ENCODE data around the gene ALG14. TPM values are rescaled to one million over a fixed set of nuclear protein-coding genes. Genes with fewer than 3 reads are reported as not detected.

Gene ALG14
- total and polyA plus RNA-seq, 10 of the 15 experiments (the other 5 are each of a cell fraction or from before 2014, with no cell fraction given): 2.6 to 19.2 (median 7.5) TPM

GRCh38 chr1:94998748-94999147 is 74.0 kb downstream of the ALG14 start:
- Histone ChIP-seq H3K36me3 (ENCODE audit: control insufficient read depth in 2 of 2, insufficient read depth in 2 of 2, low read length in 1 of 2) (no peaks in the 10 kb centered on the region), H3K27ac (ENCODE audit: control insufficient read depth, insufficient read depth) (no peak overlapping the region), H3K4me1 (ENCODE audit: control insufficient read depth, insufficient read depth, low read length) (no peaks in the 10 kb centered on the region), H3K4me2 (ENCODE audit: control insufficient read depth, insufficient read depth) (no peak overlapping the region), H2AFZ (ENCODE audit: control insufficient read depth, low read depth, low read length) (no peak overlapping the region), H3K79me2 (ENCODE audit: control insufficient read depth, insufficient read depth, low read length) (no peaks in the 10 kb centered on the region), H3K9ac (ENCODE audit: control insufficient read depth, insufficient read depth, low read length) (no peak overlapping the region), H4K20me1 (ENCODE audit: control insufficient read depth, insufficient read depth) (no peaks in the 10 kb centered on the region), H3K4me3 (no peak overlapping the region), H3K9me3 (replicated peaks; ENCODE audit: control insufficient read depth, insufficient read depth, low read length) (no peaks in the 10 kb centered on the region), H3K27me3 (replicated peaks in 1 of 2; ENCODE audit: control insufficient read depth in 2 of 2, insufficient read depth in 2 of 2, low read length in 1 of 2) (no peaks in the 10 kb centered on the region)
- ChIA-PET CTCF (interaction anchor here (1.1 kb wide), 1 partner anchor 11 kb away, joined by 3 read pairs; no protein-coding TSS in a partner anchor), RAD21 (ENCODE audit: unreplicated experiment) (no interaction called here), SMC1A (ENCODE audit: uncharacterized antibody, unreplicated experiment) (no interaction called here), POLR2A (interaction anchor here (0.7 kb wide), 1 partner anchor 27 kb away, joined by 5 read pairs; no protein-coding TSS in a partner anchor)
- BruUV-seq (replicated peaks): no TSS peak
- FAIRE-seq (no peak), DNase-seq (ENCODE audit: low read depth, low spot score) (no peak), ATAC-seq (no peak)
- in situ Hi-C loops (cut with MboI): no loop called here
- intact Hi-C loops (cut with micrococcal nuclease; ENCODE audit: unreplicated experiment): no loop called here
- TF ChIP-seq DPF2 (IDR thresholded peaks at IDR 0.05) (no peak), MLLT1 (IDR thresholded peaks at IDR 0.05) (no peak), TARDBP (IDR thresholded peaks at IDR 0.05; ENCODE audit: borderline replicate concordance) (no peak), BHLHE40 (IDR thresholded peaks at IDR 0.05; ENCODE audit: borderline replicate concordance in 1 of 2, low read depth in 2 of 2, low read length in 1 of 2) (no peak), ZNF592 (IDR thresholded peaks at IDR 0.05) (no peak), POLR2A (IDR thresholded peaks at IDR 0.05; ENCODE audit: low read depth, low read length) (no peak), NRF1 (conservative IDR thresholded peaks at IDR 0.05; ENCODE audit: low read depth, low read length) (no peak), NR2C2 (IDR thresholded peaks at IDR 0.05; ENCODE audit: borderline replicate concordance, control insufficient read depth, insufficient read length, low read depth) (no peak), E4F1 (IDR thresholded peaks at IDR 0.05; ENCODE audit: borderline replicate concordance, partially characterized antibody) (no peak), RELA (IDR thresholded peaks at IDR 0.05; ENCODE audit: borderline replicate concordance, partially characterized antibody) (no peak), E2F8 (IDR thresholded peaks at IDR 0.05; ENCODE audit: low read depth, partially characterized antibody) (no peak), PML (IDR thresholded peaks at IDR 0.05; ENCODE audit: low read length) (no peak), RAD51 (IDR thresholded peaks at IDR 0.05) (no peak)
- WGBS (ENCODE audit: insufficient coverage, insufficient replicate concordance, low lambda C conversion rate, missing lambda C conversion rate): 98% methylated on average over 2 of the region's 2 CpGs
